GM21526 (cell line): ENCODE measurements around the gene CCDC66.

ENCODE experiments used
- ATAC-seq: cut with Tn5 transposase; IDR thresholded peaks from one replicate; pipeline ENCODE4 v1.9.1; 2021; ENCODE audit warnings: moderate library complexity; ENCODE audit not compliant: unreplicated experiment, low FRiP score

The CCDC66 gene

GRCh38 chr3:56620371-56620770 is 63.4 kb downstream of the CCDC66 start:
- ATAC-seq = no peak

- no peak for ATAC-seq
Observed at GRCh38 chr3:56621681-56622080, 64.7 kb downstream of the CCDC66 start.

GRCh38 chr3:56622381-56622780 is 65.4 kb downstream of the CCDC66 start:
- ATAC-seq = no peak

GRCh38 chr3:56624725-56625124 is 67.8 kb downstream of the CCDC66 start:
- no peak for ATAC-seq

GRCh38 chr3:56629047-56629446 is 72.1 kb downstream of the CCDC66 start:
- ATAC-seq = no peak

- no peak for ATAC-seq
Observed at GRCh38 chr3:56629451-56629850, 72.5 kb downstream of the CCDC66 start.

- no peak for ATAC-seq
Observed at GRCh38 chr3:56630966-56631365, 74.0 kb downstream of the CCDC66 start.

- no peak for ATAC-seq
Observed at GRCh38 chr3:56633181-56633580, 76.2 kb downstream of the CCDC66 start.

GRCh38 chr3:56633602-56634535 is 76.9 kb downstream of the CCDC66 start:
- ATAC-seq = no peak

GRCh38 chr3:56645407-56645806 is 88.4 kb downstream of the CCDC66 start:
- ATAC-seq = no peak

- no peak for ATAC-seq
Observed at GRCh38 chr3:56654460-56654859, 97.5 kb downstream of the CCDC66 start.

GRCh38 chr3:56655709-56656108 is 98.7 kb downstream of the CCDC66 start:
- ATAC-seq = no peak

GRCh38 chr3:56664823-56665222 is 107.8 kb downstream of the CCDC66 start:
- no peak for ATAC-seq

GRCh38 chr3:56667973-56668579 is 111.1 kb downstream of the CCDC66 start:
- ATAC-seq = no peak
